Cardiac fibroblast (primary cell): ENCODE measurements around the gene KCTD15.

Experiments
- DNase-seq, 2 donors: peaks; one replicate each; pipeline versions ENCODE4 v3.0.0 to v3.0.0-alpha.2; 2010; ENCODE audit warnings: low read depth in 2 of 2
- H3K4me3 ChIP-seq, 2 donors: replicated peaks in 1 of 2; 1 replicate in 1 of 2; 2 replicates in 1 of 2; pipeline ENCODE4 v1.5.1; 2011; ENCODE audit warnings: low read depth in 2 of 2, low read length in 2 of 2, mild to moderate bottlenecking in 2 of 2, moderate library complexity in 1 of 2
- TF ChIP-seq, protein P1 (sequence below): IDR thresholded peaks from one replicate; pipeline ENCODE4 v1.5.1; 2011; ENCODE audit warnings: low read depth, mild to moderate bottlenecking, low read length, inconsistent platforms

The KCTD15 gene

DNA sequence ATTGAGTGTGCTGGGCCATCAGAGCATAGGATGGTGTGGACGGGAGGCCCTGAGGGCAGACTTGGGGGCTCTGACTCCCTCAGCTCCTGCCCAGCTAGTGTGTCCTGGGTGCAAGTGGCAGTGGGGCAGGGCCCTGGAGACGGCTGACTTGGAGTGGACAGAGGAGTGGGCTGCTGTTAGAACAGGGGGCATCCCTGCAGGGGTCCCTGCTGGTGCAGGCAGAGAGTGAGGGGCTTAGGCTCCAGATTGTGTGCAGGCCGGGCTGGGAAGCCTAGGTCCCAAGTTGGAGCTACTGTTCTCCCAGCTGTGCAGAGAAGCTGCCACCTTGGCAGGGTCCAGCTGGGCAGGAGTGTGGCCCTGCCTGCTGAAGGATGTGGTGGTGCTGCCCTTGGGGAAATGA, 8.6 kb downstream of the KCTD15 start:
- TF ChIP-seq, protein P1, sequence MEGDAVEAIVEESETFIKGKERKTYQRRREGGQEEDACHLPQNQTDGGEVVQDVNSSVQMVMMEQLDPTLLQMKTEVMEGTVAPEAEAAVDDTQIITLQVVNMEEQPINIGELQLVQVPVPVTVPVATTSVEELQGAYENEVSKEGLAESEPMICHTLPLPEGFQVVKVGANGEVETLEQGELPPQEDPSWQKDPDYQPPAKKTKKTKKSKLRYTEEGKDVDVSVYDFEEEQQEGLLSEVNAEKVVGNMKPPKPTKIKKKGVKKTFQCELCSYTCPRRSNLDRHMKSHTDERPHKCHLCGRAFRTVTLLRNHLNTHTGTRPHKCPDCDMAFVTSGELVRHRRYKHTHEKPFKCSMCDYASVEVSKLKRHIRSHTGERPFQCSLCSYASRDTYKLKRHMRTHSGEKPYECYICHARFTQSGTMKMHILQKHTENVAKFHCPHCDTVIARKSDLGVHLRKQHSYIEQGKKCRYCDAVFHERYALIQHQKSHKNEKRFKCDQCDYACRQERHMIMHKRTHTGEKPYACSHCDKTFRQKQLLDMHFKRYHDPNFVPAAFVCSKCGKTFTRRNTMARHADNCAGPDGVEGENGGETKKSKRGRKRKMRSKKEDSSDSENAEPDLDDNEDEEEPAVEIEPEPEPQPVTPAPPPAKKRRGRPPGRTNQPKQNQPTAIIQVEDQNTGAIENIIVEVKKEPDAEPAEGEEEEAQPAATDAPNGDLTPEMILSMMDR: no peak
- DNase-seq: no peak
- no peak overlapping the region for H3K4me3 ChIP-seq

DNA sequence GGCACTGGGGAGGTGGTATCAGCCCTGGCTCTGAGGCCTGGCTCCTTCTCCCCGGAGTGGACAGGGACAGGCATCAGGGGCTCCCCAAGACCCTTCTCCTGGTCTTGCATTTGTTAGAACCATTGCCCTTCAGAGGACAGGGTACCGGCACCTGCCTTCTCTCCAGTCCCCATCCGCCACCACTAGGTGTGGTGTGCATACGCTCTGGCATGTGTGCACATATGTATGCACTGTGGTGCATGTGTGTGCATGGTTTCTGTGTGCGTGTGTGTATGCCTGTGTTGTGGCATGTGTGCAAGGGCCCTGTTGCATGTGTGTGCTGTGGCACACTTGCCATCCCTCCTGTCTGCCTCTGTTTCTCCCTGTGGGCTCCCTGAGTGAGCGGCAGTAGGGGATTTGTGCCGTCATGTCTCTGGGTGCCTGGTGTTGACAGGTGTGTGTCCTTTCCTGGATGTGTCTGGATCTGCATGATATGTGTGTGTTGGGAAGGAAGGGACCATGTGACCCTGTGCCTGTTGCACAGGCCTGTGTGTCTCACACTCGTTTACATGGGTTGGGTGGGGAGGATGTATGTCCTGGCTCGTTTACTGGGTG, 9.3 kb downstream of the KCTD15 start:
- H3K4me3 ChIP-seq: no peak overlapping the region
- TF ChIP-seq, protein P1: no peak
- no peak for DNase-seq

DNA sequence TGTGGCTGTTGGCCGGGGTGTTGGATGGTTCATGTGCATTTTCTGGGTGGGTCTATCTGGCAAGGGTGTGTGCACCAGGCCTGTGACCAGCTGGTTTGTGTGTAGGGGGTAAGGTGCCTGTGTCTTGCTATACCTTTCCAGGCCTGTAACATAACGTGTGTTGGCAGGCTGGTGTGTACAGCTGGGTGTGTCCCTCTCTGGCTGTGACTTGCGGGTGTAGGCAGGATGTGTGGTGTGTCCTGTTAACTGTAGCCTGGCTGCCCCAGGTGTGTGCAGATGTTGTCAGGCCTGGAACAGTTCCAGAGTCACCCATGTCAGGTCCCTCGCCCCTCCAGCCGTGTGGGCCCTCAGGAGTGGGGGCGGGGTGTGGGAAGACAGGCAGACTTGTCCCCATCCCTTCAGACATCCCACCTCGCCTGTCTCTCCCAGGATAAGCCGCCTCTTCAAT, 9.8 kb downstream of the KCTD15 start:
- TF ChIP-seq, protein P1: no peak
- H3K4me3 ChIP-seq: no peak overlapping the region
- DNase-seq: no peak

DNA sequence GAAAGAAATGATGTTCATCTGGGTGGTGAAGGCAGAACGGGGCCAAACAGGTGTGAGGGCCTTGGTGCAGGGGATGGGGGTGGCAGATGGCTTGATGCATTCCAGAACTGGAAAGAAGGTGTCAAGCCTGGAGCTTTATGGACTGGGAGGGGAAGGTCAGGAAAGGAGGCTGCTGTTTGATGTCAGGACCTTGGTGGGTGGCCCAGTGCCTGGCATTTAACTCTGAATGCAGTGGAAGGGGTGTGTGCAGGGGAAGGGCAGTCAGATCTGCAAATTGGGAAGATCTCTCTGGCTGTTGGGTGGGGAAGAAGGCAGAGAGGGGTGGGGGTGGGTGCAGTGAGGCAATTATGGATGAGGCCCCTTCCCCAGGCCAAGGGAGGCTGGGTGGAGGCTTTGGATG, 11.7 kb downstream of the KCTD15 start:
- TF ChIP-seq, protein P1: no peak
- no peak for DNase-seq
- H3K4me3 ChIP-seq: no peak overlapping the region

GRCh38 chr19:33809960-33810359, 13.3 kb downstream of the KCTD15 start:
- no peak overlapping the region for H3K4me3 ChIP-seq
- peak; percentile 38 to 79 for DNase-seq

GRCh38 chr19:33810821-33811220, 14.2 kb downstream of the KCTD15 start:
- TF ChIP-seq, protein P1: no peak
- no peak for DNase-seq

More at GRCh38 chr19:33809960-33810359, 13.3 kb downstream of the KCTD15 start:
- TF ChIP-seq, protein P1: no peak

GRCh38 chr19:33811246-33811645, 14.6 kb downstream of the KCTD15 start:
- H3K4me3 ChIP-seq: no peak overlapping the region
- no peak for DNase-seq
- TF ChIP-seq, protein P1: no peak

More at GRCh38 chr19:33810821-33811220, 14.2 kb downstream of the KCTD15 start:
- no peak overlapping the region for H3K4me3 ChIP-seq
